ENCODE measurements around the gene ZMYND8. TPM values are rescaled to one million over a fixed set of nuclear protein-coding genes. Genes with fewer than 3 reads are reported as not detected.

Gene ZMYND8
- total and polyA plus RNA-seq, 2 of the 8 experiments (the other 6 are each of a cell fraction or from before 2014, with no cell fraction given), result 50.5 to 163 TPM

DNA sequence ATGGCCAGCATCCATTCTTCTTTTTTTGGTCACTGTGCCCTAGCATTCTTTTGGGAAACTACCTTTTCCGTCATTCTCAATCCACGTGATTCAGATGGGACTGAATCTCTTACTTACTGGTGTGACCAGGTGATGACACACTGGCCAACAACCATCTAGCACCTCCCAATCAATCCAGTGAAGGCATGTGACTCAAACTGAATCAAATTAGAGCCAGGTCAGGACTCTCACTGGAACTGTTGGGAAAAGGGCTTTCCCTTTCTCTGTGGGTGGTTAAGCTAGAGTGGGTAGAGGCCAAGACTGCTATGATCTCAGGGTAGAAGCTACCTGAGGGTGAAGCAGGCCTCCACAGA, 36.2 kb upstream of the ZMYND8 start:
- no peak overlapping the region for H3K23ac ChIP-seq (ENCODE audit: insufficient read length)
- H3K4ac ChIP-seq (replicated peaks; ENCODE audit: insufficient read length, low read depth, low read length), result no peak overlapping the region
- H3K18ac ChIP-seq (ENCODE audit: extremely low read depth, low read length), result no peak overlapping the region
- no peaks in the 10 kb centered on the region; the same call in 1 of the 2 replicates for H3K23me2 ChIP-seq (ENCODE audit: low read depth, low read length)
- 97% methylated on average over 2 of the region's 2 CpGs; no CpG with 5 or more reads in 1 of the 2 experiments for WGBS, 2 experiments (ENCODE audit: extremely low coverage in 1 of 2, insufficient coverage in 1 of 2, insufficient read length in 1 of 2, insufficient replicate concordance in 2 of 2, low coverage in 1 of 2, low lambda C conversion rate in 2 of 2, missing lambda C conversion rate in 1 of 2)
- no peak overlapping the region for H2BK5ac ChIP-seq (ENCODE audit: low read depth, low read length)
- ChIA-PET CTCF (ENCODE audit: partially characterized antibody) (interaction anchor here (1.4 to 3.8 kb wide), 3 partner anchors 9 to 195 kb away, joined by 4 to 17 read pairs (median 8); no protein-coding TSS in a partner anchor), POLR2A (ENCODE audit: partially characterized antibody) (no interaction called here)
- no peak overlapping the region for H2BK20ac ChIP-seq (ENCODE audit: low read length)
- H3K4me2 ChIP-seq (ENCODE audit: insufficient read depth in 1 of 2, low read depth in 2 of 2, low read length in 2 of 2), result no peak overlapping the region
- H4K5ac ChIP-seq (ENCODE audit: insufficient read length, low read depth, low read length), result no peak overlapping the region
- no peak overlapping the region for H3K14ac ChIP-seq (ENCODE audit: insufficient read length)
- no peak overlapping the region for H3K56ac ChIP-seq (replicated peaks; ENCODE audit: insufficient read length, low read depth, low read length)
- H4K8ac ChIP-seq (ENCODE audit: extremely low read depth, insufficient read depth, low read length), result no peak overlapping the region
- H4K20me1 ChIP-seq (replicated peaks in 1 of 2; ENCODE audit: control insufficient read depth in 1 of 2, insufficient read depth in 2 of 2, low read length in 2 of 2), result no peaks in the 10 kb centered on the region
- FAIRE-seq (no peak), DNase-seq (ENCODE audit: low read depth in 1 of 2, low spot score in 2 of 2) (no peak)
- no peak overlapping the region for H3K4me3 ChIP-seq (ENCODE audit: extremely low read depth in 1 of 4, insufficient read depth in 2 of 4, low read depth in 3 of 4, low read length in 4 of 4)
- no peaks in the 10 kb centered on the region for H3K4me1 ChIP-seq (replicated peaks in 1 of 4; ENCODE audit: control insufficient read depth in 3 of 4, insufficient read depth in 4 of 4, low read length in 3 of 4)
- H2AFZ ChIP-seq (ENCODE audit: low read length), result no peak overlapping the region
- no peak overlapping the region for H3K9ac ChIP-seq (replicated peaks in 1 of 4; ENCODE audit: extremely low read depth in 1 of 4, low read depth in 3 of 4, low read length in 3 of 4)
- no peaks in the 10 kb centered on the region for H3K79me1 ChIP-seq (ENCODE audit: low read depth, low read length)
- no peaks in the 10 kb centered on the region; a peak in 1 of 4 replicates for H3K9me3 ChIP-seq (ENCODE audit: insufficient read depth in 2 of 2, low read depth in 1 of 2, low read length in 1 of 2)
- no peak overlapping the region for H2BK12ac ChIP-seq (ENCODE audit: low read depth, low read length)
- H3K36me3 ChIP-seq (ENCODE audit: control insufficient read depth in 2 of 4, insufficient read depth in 4 of 4, low read length in 3 of 4), result no peaks in the 10 kb centered on the region
- H3K27me3 ChIP-seq (replicated peaks in 1 of 4; ENCODE audit: control insufficient read depth in 3 of 4, extremely low read depth in 1 of 4, insufficient read depth in 3 of 4, low read length in 3 of 4), result no peaks in the 10 kb centered on the region
- H4K91ac ChIP-seq (replicated peaks; ENCODE audit: insufficient read length, low read length), result no peak overlapping the region
- no peak overlapping the region for H2BK15ac ChIP-seq (ENCODE audit: low read length)
- no peaks in the 10 kb centered on the region for H3K79me2 ChIP-seq (ENCODE audit: control insufficient read depth in 1 of 2, insufficient read depth in 2 of 2, low read length in 2 of 2)
- no peak overlapping the region for H2BK120ac ChIP-seq (replicated peaks; ENCODE audit: low read depth, low read length)
- H3K27ac ChIP-seq (ENCODE audit: low read depth, low read length), result no peak overlapping the region; the same call in 1 of the 2 replicates
- TF ChIP-seq YY1 (IDR thresholded peaks at IDR 0.05; ENCODE audit: low read depth, low read length) (no peak), RBBP5 (IDR thresholded peaks at IDR 0.05; ENCODE audit: borderline replicate concordance, low read depth, low read length) (no peak), CBX5 (IDR thresholded peaks at IDR 0.05; ENCODE audit: low read depth, low read length) (no peak), KDM5A (IDR thresholded peaks at IDR 0.05; ENCODE audit: low read length) (no peak), GTF2F1 (IDR thresholded peaks at IDR 0.05; ENCODE audit: borderline replicate concordance, low read depth, low read length) (no peak), CREB1 (IDR thresholded peaks at IDR 0.05) (no peak), BACH1 (IDR thresholded peaks at IDR 0.05; ENCODE audit: low read length) (no peak), SIN3A (conservative IDR thresholded peaks at IDR 0.05 in 1 of 2, IDR thresholded peaks at IDR 0.05 in 1 of 2; ENCODE audit: low read depth in 1 of 2, low read length in 2 of 2) (no peak), TEAD4 (IDR thresholded peaks at IDR 0.05; ENCODE audit: low read depth, low read length) (no peak), KDM4A (IDR thresholded peaks at IDR 0.05; ENCODE audit: low read depth, low read length, severe bottlenecking) (no peak), KDM1A (IDR thresholded peaks at IDR 0.05; ENCODE audit: borderline replicate concordance, low read length) (no peak), BCL11A (IDR thresholded peaks at IDR 0.05; ENCODE audit: low read depth in 2 of 2, low read length in 2 of 2) (no peak)
- TF ChIP-seq, protein P1, sequence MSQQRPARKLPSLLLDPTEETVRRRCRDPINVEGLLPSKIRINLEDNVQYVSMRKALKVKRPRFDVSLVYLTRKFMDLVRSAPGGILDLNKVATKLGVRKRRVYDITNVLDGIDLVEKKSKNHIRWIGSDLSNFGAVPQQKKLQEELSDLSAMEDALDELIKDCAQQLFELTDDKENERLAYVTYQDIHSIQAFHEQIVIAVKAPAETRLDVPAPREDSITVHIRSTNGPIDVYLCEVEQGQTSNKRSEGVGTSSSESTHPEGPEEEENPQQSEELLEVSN (IDR thresholded peaks at IDR 0.05), result no peak
- H2AK5ac ChIP-seq (ENCODE audit: low read depth, low read length), result no peak overlapping the region

Data from H1 (cell line).